DMS114 treated with DMSO at 0.1 percent for 48 hours (cell line): ENCODE results near the gene CPPED1.
"Not testable (repeated sequence)": the region's sequence is repeated elsewhere in the genome, so short reads cannot be mapped to it uniquely, and the experiment has no call there.

Experiments used
- DNase-seq: peaks from one replicate; lab custom pipeline; 2025; ENCODE audit not compliant: unreplicated experiment; lab: John Stamatoyannopoulos, UW

CPPED1 gene, protein sequence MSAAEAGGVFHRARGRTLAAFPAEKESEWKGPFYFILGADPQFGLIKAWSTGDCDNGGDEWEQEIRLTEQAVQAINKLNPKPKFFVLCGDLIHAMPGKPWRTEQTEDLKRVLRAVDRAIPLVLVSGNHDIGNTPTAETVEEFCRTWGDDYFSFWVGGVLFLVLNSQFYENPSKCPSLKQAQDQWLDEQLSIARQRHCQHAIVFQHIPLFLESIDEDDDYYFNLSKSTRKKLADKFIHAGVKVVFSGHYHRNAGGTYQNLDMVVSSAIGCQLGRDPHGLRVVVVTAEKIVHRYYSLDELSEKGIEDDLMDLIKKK

DNA sequence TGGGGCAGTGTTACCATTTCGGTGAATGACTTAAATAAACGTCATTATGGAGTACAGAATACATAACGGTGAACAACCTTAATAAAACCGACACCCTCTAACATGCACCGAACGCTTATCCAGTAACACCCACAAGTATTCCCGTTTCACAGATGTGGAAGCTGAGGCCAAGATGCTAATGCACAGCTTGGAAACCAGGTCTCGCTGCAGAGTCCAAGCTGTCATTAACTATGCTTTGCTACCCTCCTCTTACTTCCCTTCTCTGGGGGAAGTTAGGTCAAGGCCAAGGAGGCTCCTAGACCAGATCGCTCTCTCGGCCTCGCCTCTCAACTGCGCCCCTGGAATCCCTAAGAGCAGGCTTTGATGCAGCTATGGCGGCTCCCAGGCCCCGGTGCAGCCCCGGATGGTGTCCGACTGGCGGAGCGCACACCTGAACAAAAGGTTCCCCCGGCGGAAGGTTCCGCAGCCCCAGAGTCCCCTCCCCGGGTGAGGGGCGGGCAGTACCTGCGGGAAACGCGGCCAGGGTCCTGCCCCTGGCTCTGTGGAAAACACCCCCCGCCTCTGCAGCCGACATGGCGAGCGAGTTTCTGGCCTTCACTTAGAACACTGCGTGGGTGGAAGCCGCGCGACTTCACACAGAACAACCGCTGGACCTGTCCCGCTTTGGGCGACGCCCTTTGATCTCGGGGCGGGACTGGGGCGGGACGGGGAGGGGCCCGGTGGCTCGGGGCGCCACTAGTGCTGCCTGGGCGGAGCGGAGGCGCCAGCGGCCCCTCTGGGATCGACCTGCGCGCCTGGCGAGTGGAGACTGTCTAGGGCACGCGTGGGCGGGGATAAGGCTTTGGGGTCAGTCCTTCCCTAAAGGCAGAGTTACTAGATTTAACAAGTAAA, at the start of gene CPPED1:
Gene CPPED1, minus strand, starts transcription at position 685 of the 891 bp plus-strand sequence. Its CDS starts 111 bp downstream, at position 574.
- peak; percentile 58 for DNase-seq

DNA sequence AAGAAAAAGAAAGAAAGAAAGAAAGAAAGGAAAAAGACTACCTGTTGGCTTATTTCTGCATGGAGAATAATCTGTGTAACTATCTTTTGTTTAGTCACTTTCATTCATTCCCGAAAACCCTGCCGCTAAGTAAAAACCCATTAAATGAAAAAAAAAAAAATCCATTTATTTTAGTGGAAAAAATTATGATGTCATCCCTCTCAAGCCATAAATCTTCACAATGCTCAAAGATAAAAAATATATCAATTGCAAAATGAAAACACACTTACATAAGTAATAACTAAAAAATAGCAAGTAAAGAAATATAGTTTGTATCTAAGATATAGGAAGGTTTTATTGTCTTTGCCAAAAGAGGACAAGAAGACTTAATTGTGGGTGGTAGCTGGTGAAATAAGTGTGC, 46.5 kb upstream of the CPPED1 start:
- DNase-seq: no peak

DNA sequence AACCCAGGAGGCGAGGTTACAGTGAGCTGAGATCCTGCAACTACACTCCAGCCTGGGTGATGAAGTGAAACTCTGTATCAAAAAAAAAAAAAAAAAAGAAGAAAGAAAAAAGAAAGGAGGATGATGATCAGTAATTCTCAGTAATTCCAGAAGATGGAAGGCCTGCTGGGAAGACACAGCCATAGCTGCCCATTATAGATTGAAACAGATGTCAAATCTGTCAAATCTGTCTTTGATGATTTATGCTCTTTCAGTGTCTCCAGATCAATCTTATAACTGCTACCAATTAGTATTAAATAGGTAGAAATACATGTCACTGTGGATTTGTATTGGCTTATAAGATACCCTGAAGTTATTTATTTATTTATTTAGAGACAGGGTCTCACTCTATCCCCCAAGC, 42.9 kb upstream of the CPPED1 start:
- DNase-seq: no peak

DNA sequence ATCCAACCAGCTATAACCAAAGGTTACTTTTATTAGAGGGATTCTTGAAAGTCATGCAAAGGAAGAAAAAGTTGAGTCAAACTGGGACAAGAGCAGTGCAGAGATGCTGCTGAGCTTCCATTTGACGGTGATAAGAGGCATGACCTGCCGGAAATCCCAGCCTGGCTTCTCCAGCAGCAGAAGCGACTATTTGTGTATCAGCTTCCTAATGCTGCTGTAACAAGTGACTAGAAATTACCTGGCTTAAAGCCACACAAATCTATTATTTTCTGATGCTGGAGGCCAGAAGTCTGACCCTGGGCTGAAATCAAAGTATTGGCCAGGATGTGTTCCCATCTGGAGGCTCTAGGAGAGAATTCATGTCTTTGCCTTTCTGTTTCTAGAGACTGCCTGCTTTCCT, 41.6 kb upstream of the CPPED1 start:
- DNase-seq: no peak

DNA sequence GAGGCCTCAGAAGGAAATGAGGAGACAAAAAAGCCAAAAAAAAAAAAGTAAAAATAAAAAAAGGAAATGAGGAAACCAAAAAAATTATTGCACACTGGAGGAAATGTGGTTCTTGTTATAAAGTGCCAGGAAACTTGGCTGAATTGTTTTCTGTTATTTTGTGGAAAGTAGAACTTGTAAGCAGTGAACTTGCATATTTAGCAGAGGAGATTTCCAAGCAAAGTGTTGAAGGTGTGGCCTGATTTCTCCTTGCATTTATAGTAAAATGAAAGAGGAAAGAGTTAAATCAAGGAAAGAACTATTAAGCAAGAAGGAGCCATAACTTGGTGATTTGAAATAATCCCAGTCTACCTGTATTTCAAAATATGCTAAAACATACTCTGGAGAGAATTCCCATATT, 34.1 kb upstream of the CPPED1 start:
- no peak for DNase-seq

DNA sequence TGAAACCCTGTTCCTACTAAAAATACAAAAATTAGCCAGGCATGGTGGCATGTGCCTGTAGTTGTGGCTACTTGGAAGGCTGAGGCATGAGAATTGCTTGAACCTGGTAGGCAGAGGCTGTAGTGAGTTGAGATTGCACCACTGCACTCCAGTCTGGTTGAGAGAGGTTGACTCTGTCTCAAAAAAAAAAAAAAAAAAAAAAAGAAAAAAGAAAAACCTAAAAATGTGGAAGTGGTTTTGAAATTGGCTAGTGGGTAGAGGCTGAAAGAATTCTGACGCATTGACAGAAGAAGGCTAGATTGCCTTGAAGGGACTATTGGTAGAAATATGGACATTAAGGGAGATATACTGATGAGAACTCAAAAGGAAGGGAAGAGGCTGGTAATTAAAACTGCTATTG, 33.6 kb upstream of the CPPED1 start:
- DNase-seq: no peak

DNA sequence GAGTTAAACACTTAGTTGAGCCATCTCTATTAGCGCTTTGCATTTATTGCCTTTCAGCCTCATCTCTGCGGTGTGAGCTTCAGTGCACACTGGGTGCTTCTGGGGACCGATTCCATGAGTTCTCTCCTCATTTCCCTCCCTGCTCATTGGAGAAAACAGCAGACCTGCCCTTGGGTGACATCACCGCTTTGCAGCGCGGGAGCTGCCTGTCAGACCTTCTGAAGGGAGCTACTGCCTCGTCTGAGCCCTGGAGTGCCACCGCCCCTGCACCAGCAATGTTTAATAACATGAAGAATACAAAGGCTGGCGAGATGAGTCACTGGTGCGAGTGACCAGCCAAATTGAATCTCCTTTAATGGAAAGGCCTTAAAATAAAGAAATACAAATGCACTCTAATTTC, 30.2 kb upstream of the CPPED1 start:
- no peak for DNase-seq

DNA sequence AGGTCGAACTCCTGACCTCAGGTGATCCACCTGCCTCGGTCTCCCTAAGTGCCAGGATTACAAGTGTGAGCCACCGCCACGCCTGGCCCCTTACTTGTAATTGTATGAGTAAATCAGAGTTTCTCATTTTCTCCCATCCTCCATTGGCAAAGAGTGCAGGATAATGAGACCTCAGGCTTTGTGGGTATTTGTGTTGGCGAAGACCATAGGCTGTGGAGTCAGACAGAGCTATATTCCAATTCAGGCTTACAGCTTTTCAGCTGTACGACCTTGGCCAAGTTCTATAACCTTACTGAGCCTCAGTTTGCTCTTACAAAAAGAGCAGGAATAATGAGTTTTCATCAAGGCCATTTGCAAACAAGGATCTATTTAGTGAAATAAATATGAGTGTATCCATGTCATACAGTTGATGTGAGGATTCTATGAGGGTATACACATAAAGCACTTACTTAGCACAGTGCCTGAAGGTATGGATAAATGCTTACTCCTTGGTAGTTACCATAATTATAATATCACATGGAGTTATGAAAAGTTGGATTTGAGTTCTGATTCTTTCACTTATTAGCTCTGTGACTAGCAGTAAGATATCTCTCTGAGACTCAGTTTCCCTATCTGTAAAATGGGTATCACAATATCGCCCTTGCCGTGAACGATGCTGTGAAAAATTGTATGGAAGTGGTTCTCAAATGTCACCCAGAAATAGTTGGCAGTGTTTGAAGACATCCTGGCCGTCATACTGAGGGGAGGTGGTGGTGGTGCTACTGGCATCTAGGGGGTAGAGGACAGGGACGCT, 25.6 kb upstream of the CPPED1 start:
- no peak for DNase-seq

DNA sequence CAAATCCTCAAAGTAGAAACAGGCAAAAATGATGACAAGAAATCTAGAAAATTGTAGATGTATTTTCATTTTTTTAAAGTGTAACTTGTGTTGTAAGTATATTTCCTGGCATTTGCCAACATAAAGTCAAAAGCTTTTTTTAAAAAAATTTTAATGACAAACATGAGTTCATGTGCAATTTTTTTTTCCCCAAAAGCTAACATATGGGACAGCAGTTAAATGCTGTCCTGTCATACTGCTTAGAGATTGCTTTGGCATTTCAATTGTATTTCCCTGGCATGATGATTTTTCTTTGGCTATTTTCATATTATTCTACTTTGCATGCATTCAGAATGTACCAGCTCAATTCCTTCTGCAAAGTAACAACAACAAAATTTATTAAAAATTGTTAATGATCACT, 24.5 kb upstream of the CPPED1 start:
- no peak for DNase-seq

DNA sequence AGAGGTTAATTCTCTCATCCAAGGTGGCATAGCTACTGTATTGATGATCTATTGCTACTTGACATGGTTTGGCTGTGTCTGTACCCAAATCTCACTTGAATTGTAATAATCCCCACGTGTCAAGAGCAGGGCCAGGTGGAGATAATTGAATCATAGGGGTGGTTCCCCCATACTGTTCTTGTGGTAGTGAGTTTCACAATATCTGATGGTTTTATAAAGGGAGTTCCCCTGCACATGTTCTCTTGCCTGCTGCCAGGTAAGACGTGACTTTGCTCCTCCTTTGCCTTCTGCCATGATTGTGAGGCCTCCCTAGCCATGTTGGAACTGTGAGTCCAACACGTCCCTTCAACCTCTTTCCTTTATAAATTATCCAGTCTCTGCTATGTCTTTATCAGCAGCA, 22.9 kb upstream of the CPPED1 start:
- DNase-seq: no peak

DNA sequence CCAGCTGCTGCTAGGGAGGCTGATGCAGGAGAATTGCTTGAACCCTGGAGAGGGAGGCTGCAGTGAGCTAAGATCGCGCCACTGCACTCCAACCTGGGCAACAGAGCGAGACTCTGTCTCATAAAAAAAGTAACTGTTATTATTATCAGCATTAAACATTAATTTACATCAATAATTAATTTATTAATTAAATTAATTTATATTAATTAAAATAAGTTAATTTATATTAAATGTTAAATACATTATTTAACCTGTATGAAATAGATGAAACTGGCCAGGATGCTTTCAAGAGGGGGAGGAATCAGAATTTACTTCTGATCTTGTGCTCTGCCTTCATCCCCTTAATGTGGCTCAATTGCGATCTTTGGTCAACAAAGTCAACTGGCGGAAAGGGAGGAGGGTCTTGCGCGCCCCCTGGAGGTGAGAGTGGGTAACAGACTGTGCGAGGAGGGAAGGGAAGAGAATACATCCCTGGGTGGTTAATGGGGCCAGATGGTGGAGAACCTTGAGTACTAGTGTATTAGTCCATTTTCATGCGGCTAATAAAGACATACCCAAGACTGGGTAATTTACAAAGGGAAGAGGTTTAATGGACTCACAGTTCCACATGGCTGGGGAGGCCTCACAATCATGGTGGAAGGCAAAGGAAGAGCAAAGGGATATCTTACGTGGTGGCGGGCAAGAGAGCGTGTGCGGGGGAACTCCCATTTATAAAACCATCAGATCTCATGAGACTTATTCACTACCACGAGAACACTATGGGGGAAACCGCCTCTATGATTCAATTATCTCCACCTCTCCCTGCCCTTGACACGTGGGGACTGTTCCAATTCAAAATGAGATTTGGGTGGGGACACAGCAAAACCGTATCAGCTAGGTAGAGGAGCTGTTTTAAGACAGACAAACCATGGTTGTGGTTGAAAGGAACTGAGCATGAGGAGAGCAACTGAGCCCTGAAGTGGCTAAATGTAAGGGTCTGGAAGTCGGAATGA, 15.7 kb upstream of the CPPED1 start:
- DNase-seq: no peak

DNA sequence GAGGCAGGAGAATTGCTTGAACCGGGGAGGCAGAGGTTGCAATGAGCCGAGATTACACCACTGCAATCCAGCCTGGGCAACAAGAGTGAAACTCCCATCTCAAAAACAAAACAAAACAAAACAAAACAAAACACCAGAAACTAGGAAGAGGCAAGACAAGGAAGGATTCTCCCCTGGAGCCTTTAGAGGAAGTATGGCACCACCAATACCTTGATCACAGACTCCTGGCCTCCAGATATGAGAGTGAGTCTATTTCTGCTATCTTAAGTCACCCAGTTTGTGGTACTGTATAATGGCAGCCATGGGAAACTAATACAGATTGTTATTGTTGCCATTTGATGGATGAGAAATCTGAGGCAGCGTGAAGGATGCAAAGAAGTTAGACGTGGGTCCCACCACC, 14.6 kb upstream of the CPPED1 start:
- no peak for DNase-seq

DNA sequence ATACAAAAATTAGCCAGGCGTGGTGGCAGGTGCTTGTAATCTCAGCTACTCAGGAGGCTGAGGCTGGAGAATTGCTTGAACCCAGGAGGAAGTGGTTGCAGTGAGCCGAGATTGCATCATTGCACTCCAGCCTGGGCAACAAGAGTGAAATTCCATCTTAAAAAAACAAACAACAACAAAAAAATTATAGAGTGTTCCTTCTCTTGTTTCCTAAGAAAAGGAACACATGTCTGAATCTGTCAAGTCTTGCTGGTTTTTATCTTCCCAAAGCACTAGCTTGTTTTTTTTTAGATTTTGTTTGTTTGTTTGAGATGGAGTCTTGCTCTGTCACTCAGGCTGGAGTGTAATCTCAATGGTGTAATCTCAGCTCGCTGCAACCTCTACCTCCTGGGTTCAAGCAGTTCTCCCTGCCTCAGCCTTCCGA, 13.1 kb upstream of the CPPED1 start:
- not testable (repeated sequence) for DNase-seq

DNA sequence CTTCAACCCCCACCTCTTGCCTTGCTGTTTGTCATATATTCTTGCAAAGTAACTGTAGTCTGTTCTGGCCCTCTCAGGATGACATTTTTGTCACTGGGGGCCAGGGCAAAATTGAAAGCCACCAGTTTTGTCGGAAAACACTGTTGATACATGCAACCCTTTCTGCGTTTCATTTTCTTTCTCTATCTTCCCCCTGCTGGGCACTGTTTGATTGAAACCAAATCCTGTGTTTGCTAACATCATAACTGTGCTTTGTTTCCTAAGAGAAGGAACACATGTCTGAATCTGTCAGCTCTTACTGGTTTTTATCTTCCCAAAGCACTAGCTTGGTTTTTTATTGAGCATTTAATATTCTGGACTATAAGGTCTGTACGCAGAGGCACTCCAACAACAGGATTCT, 11.7 kb upstream of the CPPED1 start:
- DNase-seq: no peak

DNA sequence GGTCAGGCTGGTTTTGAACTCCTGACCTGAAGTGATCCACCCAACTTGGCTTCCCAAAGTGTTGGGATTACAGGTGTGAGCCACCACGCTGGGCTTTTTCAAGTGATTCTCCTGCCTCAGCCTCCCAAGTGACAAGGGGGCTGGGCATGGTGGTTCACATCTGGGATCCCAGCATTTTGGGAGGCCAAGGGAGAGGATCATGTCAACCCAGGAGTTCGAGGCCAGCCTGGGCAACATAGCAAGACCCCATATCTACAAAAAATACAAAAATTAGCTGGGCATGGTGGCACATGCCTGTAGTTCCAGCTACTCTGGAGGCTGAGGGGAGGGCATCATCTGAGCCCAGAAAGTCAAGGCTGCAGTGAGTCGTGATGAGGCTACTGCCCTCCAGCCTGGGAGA, 10.0 kb upstream of the CPPED1 start:
- not testable (repeated sequence) for DNase-seq

DNA sequence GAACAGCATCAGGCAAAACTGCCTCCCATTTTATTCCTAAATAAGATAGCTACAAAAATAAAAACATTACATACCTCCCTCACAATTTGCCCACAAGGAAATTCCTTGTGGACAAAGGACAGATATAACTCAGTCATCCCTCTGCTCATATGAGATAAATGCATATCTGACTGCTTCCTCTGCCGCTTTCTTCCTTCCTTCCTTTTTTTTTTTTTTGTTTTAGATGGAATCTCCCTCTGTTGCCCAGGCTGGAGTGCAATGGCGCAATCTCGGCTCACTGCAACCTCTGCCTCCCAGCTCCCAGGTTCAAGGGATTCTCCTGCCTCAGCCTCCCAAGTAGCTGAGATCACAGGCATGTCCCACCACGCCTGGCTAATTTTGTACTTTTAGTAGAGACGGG, 9.6 kb upstream of the CPPED1 start:
- not testable (repeated sequence) for DNase-seq

DNA sequence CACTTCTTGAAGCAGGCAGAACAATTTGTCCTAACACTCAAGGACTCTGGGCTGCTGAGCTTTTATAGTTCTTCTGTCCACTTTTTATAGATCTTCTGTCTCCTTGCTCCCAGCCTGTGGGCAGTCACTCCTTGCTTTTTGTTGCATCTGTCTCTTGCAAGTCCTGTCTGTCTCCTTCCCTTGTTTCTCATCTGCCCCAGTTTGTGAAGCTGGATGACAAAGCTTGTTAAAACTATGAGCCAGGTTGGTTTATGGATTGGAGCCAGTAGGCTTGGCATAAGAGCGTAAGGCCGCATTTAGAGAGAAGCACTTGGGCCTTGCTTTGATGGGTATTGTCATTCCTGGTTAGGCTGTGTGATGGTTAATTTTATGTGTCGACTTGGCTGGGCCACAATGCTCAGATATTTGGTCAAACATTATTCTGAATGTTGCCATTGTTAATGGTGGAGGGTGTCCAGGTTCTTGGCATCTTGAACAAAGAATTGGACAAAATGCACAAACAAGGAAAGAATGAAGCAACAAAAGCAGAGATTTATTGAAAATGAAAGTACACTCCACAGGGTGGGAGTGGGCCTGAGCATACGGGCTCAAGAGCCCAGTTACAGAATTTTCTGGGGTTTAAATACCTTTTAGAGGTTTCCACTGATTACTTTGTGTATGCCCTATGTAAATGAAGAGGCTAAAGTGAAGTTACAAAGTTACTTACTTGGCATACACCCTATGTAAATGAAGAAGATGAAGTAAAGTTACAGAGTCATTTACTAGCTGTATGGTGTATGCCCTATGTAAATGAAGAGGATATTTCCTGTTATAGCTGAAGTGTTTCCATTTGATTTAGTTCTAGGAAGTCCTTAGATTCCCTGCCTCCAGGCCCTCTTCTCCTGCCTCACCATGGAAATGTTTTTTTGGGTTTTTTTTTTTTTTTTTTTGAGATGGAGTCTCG, 8.0 kb upstream of the CPPED1 start:
- no peak for DNase-seq

DNA sequence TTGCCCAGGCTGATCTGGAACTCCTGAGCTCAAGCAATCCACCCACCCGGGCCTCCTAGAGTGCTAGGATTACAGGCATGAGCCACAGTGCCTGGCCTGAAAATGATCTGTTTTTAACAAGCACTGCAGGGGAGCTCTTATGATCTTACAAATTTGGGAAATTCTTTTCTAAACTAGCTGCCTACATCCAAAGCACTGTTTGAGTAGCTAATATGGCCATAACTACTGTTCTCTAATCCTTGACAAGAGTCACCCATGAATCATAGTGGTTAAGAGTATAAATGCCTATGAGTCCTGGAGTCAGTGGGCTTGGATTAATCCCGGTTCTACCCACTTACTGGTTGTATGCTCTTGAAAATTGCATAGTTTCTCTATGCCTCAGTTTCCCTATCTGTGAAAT, 1.4 kb upstream of the CPPED1 start:
- no peak for DNase-seq

DNA sequence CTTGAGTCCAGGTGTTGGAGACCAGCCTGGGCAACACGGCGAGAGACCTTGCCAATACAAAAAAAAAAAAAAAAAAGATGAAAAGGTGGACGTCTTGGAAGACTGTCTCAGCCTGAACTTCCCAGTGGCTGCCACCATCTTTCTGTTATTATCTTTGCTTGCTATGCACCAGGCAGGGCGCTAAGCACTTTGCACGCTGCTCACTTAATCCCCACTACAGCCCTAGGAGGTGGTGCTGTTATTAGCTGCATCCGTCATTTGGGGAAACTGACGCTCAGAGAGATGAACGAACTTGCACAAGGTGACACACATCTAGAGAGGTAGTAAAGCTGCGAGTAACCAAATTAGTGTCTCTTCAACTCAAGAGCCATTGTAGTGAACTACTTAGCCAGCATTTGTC, 708 bp upstream of the CPPED1 start:
- no peak for DNase-seq
